ENCODE data around the gene EML4.

The EML4 gene

DNA sequence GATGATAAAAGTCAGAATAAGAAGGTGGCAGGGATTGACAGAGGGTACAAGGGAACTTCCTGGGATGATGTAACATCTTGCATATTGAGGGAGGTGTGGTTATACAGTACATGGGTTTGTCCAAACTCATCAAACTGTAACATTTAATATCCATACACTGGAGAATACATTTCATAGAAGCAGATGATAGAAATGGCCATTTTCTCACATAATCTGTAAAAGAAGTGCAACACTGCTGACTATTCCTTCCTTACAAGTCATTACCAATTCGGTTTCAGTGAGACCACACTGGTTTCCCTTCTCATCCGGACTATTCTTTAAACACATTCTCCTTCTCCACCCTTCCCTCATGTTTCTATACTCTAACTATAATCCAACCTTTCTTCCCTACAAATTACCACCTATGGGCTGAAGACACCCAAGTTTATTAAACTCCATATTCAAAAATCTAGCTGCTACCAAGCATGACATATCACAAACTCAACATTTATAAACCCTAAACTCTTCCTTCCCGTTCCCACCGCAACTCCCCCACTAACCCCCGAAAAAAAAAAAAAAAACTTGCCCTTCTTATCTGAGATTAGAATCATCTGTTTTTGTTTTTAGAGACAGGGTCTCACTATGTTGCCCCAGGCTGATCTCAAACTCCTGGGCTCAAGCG is 190.3 kb downstream of the EML4 start:
- Histone ChIP-seq H3K27ac (ENCODE audit: low read depth, low read length) (no peak overlapping the region), H3K9me3 (ENCODE audit: control insufficient read depth in 1 of 2, low read length in 2 of 2) (no peaks in the 10 kb centered on the region)

DNA sequence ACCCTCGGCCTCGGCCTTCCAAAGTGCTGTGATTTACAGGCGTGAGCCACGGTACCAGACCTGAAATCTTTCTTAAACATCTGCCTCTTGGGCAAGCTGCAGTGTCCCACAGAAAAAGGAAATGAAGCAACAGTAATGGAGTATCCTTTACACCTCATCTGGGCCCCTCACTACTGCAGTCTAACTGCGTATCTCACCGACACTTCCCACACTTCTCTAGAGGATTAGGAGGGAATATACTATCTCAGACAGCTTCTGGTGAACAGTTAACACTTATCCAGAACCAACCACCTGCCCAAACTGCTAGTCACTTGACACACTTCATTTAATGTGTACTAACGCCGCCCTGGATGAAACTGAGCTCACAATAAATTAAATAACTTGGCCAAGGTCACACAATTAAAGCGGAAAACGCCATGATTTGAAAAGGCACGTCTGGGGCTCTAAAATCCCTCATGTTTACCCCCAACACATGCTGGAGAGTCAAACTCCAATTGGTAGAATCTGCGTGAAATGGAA is 190.9 kb downstream of the EML4 start:
- Histone ChIP-seq H3K4me1 (ENCODE audit: control insufficient read depth in 1 of 2, insufficient read depth in 2 of 2, low read length in 2 of 2) (peaks cover 22 to 29% of the 10 kb centered on the region in 2 donors), H3K36me3 (ENCODE audit: control insufficient read depth in 1 of 2, insufficient read depth in 2 of 2, low read length in 2 of 2) (no peaks in the 10 kb centered on the region), H3K27ac (ENCODE audit: low read depth, low read length) (no peak overlapping the region), H3K9me3 (ENCODE audit: control insufficient read depth in 1 of 2, low read length in 2 of 2) (no peaks in the 10 kb centered on the region), H3K9ac (ENCODE audit: low read depth in 1 of 2, low read length in 2 of 2) (peak overlapping the region; percentile 82 to 91), H3K27me3 (ENCODE audit: control insufficient read depth in 1 of 2, insufficient read depth in 2 of 2, low read length in 2 of 2) (no peaks in the 10 kb centered on the region), H3K4me3 (ENCODE audit: low read depth in 1 of 2, low read length in 2 of 2) (peak overlapping the region; percentile 86 to 91)

More for the DNA sequence above, 190.3 kb downstream of the EML4 start:
- no peaks in the 10 kb centered on the region for H3K27me3 ChIP-seq (ENCODE audit: control insufficient read depth in 1 of 2, insufficient read depth in 2 of 2, low read length in 2 of 2)
- peak overlapping the region; percentile 86 to 91 for H3K4me3 ChIP-seq (ENCODE audit: low read depth in 1 of 2, low read length in 2 of 2)
- peaks cover 22 to 34% of the 10 kb centered on the region in 2 donors for H3K4me1 ChIP-seq (ENCODE audit: control insufficient read depth in 1 of 2, insufficient read depth in 2 of 2, low read length in 2 of 2)
- peak overlapping the region; percentile 82 to 91 for H3K9ac ChIP-seq (ENCODE audit: low read depth in 1 of 2, low read length in 2 of 2)
- no peaks in the 10 kb centered on the region for H3K36me3 ChIP-seq (ENCODE audit: control insufficient read depth in 1 of 2, insufficient read depth in 2 of 2, low read length in 2 of 2)

DNA sequence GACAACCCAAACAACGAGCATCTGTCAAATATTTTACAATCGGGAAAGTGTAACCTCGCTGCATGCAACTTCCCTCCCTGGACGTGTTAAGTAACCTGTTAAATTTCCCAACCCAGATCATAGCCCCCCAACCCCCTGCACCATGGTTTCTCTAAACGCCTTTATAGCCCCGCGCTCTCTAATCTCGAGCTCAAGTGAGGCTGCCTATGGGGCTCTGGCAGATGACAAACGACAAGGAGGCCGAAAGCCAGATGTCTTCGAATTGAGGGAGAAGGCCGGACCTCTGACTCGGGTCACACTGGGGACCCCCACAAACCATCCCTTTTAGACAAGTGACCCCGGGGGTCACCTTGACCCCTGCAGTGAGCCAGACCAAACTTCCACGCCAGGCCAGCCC is 191.3 kb downstream of the EML4 start:
- H3K9ac ChIP-seq (ENCODE audit: low read depth in 1 of 2, low read length in 2 of 2) = peak overlapping the region; percentile 82 to 91
- peak overlapping the region; percentile 95 for H3K27ac ChIP-seq (ENCODE audit: low read depth, low read length)
- H3K9me3 ChIP-seq (ENCODE audit: control insufficient read depth in 1 of 2, low read length in 2 of 2) = no peaks in the 10 kb centered on the region
- H3K36me3 ChIP-seq (ENCODE audit: control insufficient read depth in 1 of 2, insufficient read depth in 2 of 2, low read length in 2 of 2) = no peaks in the 10 kb centered on the region
- H3K4me3 ChIP-seq (ENCODE audit: low read depth in 1 of 2, low read length in 2 of 2) = peak overlapping the region; percentile 86 to 91
- H3K27me3 ChIP-seq (ENCODE audit: control insufficient read depth in 1 of 2, insufficient read depth in 2 of 2, low read length in 2 of 2) = no peaks in the 10 kb centered on the region
- peaks cover 22 to 26% of the 10 kb centered on the region in 2 donors for H3K4me1 ChIP-seq (ENCODE audit: control insufficient read depth in 1 of 2, insufficient read depth in 2 of 2, low read length in 2 of 2)

DNA sequence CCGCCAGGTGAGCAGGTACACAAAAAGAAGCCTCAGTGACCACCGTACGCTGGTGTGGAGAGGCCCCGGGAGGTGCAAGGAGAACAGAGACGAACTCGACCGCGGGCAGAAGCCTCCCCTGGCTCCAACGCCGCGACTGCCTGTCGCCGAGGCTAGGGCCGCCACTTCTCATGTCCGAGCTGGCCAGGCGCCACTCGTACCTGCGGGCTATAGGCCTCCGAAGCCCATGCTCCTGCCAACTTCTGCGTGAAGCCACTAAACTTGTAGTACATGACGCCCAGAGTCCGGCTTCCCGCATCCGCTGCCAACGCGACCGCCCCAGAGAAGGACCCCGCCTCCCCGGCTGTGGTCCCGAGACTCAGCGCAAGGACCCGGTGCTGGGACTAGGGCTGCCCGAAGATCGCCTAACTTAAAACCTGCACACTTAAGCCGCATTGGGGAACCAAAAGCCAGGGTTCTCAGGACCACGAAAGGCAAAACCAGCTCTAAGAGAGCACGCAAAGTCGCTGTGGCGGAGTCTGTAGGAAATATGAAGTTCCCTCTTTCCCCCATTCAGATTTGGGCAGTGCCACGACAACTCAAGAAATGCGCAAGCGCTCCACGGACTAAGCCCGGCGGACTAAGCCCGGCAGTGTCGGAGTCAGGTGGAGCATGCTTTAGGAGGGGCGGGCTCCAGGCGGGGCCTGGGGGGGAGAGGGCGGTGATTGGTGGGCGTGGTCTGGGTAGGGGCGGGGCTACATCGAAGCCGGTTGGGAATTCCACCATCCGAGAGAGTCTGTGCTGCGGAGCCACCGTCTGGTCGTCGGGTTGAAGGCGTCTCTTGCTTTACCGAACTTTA is 192.0 kb downstream of the EML4 start, which contains the start of gene COX7A2L:
COX7A2L (minus strand) TSS at position 328 of the 838 bp plus-strand sequence; CDS start at position 272, 56 bp downstream.
- Histone ChIP-seq H3K36me3 (ENCODE audit: control insufficient read depth in 1 of 2, insufficient read depth in 2 of 2, low read length in 2 of 2) (no peaks in the 10 kb centered on the region), H3K4me1 (ENCODE audit: control insufficient read depth in 1 of 2, insufficient read depth in 2 of 2, low read length in 2 of 2) (peaks cover 22 to 26% of the 10 kb centered on the region in 2 donors), H3K9ac (ENCODE audit: low read depth in 1 of 2, low read length in 2 of 2) (peak within 1 kb of the TSS; percentile 82 to 91), H3K27ac (ENCODE audit: low read depth, low read length) (peak within 1 kb of the TSS; percentile 95), H3K4me3 (ENCODE audit: low read depth in 1 of 2, low read length in 2 of 2) (peak within 1 kb of the TSS; percentile 86 to 91), H3K27me3 (ENCODE audit: control insufficient read depth in 1 of 2, insufficient read depth in 2 of 2, low read length in 2 of 2) (no peaks in the 10 kb centered on the region), H3K9me3 (ENCODE audit: control insufficient read depth in 1 of 2, low read length in 2 of 2) (no peaks in the 10 kb centered on the region)

DNA sequence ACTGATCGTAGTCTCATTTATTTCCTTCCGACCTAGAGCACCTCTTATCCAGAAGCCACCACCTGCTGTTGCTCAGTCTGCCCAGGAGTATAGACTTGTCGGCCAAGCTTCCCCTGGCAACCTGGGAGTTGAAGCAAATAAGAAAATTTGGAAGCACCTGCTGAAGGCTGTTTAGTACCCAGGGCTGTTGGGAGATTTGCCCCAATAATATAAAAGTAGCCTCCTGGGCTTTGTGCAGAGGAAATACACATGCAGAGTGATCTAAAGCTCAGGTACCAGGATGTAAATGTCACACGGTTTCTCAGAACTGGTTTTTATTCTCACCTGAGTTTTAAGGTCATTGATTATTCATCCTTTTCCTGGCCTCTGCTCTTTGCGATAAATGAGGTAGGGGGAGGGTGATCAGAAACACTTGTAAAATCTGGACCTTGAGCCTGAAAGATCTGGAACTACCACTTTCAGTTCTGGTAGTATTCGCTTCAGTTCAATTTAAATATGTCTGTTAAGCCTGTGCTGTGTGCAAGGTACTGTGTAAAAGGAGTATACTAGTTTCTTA is 192.7 kb downstream of the EML4 start:
- H3K9ac ChIP-seq (ENCODE audit: low read depth in 1 of 2, low read length in 2 of 2) = peak overlapping the region; percentile 34 to 91
- H3K36me3 ChIP-seq (ENCODE audit: control insufficient read depth in 1 of 2, insufficient read depth in 2 of 2, low read length in 2 of 2) = no peaks in the 10 kb centered on the region
- H3K9me3 ChIP-seq (ENCODE audit: control insufficient read depth in 1 of 2, low read length in 2 of 2) = no peaks in the 10 kb centered on the region
- peak overlapping the region; percentile 68 for H3K27ac ChIP-seq (ENCODE audit: low read depth, low read length)
- peak overlapping the region; percentile 63 to 78 for H3K4me3 ChIP-seq (ENCODE audit: low read depth in 1 of 2, low read length in 2 of 2)
- H3K27me3 ChIP-seq (ENCODE audit: control insufficient read depth in 1 of 2, insufficient read depth in 2 of 2, low read length in 2 of 2) = no peaks in the 10 kb centered on the region
- peaks cover 22 to 26% of the 10 kb centered on the region in 2 donors for H3K4me1 ChIP-seq (ENCODE audit: control insufficient read depth in 1 of 2, insufficient read depth in 2 of 2, low read length in 2 of 2)

DNA sequence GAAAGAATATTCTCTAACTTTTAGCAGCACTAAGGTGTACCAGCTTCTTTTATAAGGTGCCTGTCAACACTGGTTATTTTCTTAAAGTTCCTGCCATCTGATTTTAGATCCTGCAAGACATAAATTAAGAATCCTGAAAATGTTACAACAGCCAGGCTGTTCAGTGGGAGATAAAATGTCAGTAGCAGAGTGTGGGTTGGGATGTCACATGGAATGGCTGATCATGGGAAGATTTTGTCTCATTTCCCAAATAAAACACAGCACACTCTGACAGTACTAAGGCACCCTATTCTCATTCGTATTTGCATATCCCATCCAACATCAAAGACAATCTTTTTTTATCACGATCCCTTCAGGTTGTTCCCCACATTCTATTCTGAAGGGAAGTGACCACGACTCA is 194.3 kb downstream of the EML4 start:
- Histone ChIP-seq H3K9me3 (ENCODE audit: control insufficient read depth in 1 of 2, low read length in 2 of 2) (no peaks in the 10 kb centered on the region), H3K9ac (ENCODE audit: low read depth in 1 of 2, low read length in 2 of 2) (no peak overlapping the region), H3K4me3 (ENCODE audit: low read depth in 1 of 2, low read length in 2 of 2) (no peak overlapping the region), H3K4me1 (ENCODE audit: control insufficient read depth in 1 of 2, insufficient read depth in 2 of 2, low read length in 2 of 2) (peaks cover 24 to 29% of the 10 kb centered on the region in 2 donors), H3K27me3 (ENCODE audit: control insufficient read depth in 1 of 2, insufficient read depth in 2 of 2, low read length in 2 of 2) (no peaks in the 10 kb centered on the region), H3K27ac (ENCODE audit: low read depth, low read length) (no peak overlapping the region), H3K36me3 (ENCODE audit: control insufficient read depth in 1 of 2, insufficient read depth in 2 of 2, low read length in 2 of 2) (no peaks in the 10 kb centered on the region)

DNA sequence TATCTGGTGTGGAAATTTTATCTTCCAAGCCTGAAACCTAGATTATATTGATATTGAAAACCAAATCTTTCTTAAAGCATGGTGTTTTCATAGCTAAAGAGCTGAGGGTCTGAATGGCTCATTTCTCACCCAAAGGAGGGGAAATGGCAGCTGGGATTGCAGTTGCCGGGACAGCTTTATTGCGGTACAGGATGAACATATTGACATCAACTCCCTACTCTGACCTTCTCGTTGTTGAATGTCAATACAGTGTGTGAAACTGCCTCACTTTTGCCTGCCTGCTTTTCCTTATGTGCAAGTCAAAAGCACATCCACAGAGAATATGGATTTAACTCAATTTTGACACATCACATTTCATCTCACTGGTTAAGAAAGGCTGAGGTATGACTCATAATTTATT is 195.5 kb downstream of the EML4 start:
- Histone ChIP-seq H3K27ac (ENCODE audit: low read depth, low read length) (no peak overlapping the region), H3K36me3 (ENCODE audit: control insufficient read depth in 1 of 2, insufficient read depth in 2 of 2, low read length in 2 of 2) (no peaks in the 10 kb centered on the region), H3K4me3 (ENCODE audit: low read depth in 1 of 2, low read length in 2 of 2) (no peak overlapping the region), H3K27me3 (ENCODE audit: control insufficient read depth in 1 of 2, insufficient read depth in 2 of 2, low read length in 2 of 2) (no peaks in the 10 kb centered on the region), H3K9ac (ENCODE audit: low read depth in 1 of 2, low read length in 2 of 2) (no peak overlapping the region), H3K4me1 (ENCODE audit: control insufficient read depth in 1 of 2, insufficient read depth in 2 of 2, low read length in 2 of 2) (peaks cover 27 to 33% of the 10 kb centered on the region in 2 donors), H3K9me3 (ENCODE audit: control insufficient read depth in 1 of 2, low read length in 2 of 2) (no peaks in the 10 kb centered on the region)

DNA sequence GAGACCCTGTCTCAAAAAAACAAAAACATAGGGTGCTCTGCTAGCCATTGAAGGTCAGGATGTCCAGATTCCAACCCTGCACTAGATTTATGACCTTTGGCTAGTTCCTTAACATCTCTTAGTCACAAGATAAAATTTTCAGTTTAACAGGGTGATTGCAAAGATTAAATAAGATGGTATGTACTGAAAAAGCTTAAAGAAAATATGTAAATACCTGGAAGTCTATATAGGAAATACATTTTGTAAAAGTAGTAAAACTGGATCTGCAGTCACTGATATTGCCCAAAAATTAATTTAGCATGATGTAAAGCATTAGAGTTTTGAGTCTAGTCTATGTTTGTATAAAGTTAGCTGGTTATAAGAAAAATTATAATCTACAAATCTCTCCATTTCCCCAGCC is 197.3 kb downstream of the EML4 start:
- no peaks in the 10 kb centered on the region for H3K27me3 ChIP-seq (ENCODE audit: control insufficient read depth in 1 of 2, insufficient read depth in 2 of 2, low read length in 2 of 2)
- no peak overlapping the region for H3K9ac ChIP-seq (ENCODE audit: low read depth in 1 of 2, low read length in 2 of 2)
- H3K4me3 ChIP-seq (ENCODE audit: low read depth in 1 of 2, low read length in 2 of 2) = no peak overlapping the region
- no peak overlapping the region for H3K27ac ChIP-seq (ENCODE audit: low read depth, low read length)
- no peaks in the 10 kb centered on the region for H3K36me3 ChIP-seq (ENCODE audit: control insufficient read depth in 1 of 2, insufficient read depth in 2 of 2, low read length in 2 of 2)
- H3K4me1 ChIP-seq (ENCODE audit: control insufficient read depth in 1 of 2, insufficient read depth in 2 of 2, low read length in 2 of 2) = peaks cover 19 to 29% of the 10 kb centered on the region in 2 donors
- H3K9me3 ChIP-seq (ENCODE audit: control insufficient read depth in 1 of 2, low read length in 2 of 2) = no peaks in the 10 kb centered on the region

DNA sequence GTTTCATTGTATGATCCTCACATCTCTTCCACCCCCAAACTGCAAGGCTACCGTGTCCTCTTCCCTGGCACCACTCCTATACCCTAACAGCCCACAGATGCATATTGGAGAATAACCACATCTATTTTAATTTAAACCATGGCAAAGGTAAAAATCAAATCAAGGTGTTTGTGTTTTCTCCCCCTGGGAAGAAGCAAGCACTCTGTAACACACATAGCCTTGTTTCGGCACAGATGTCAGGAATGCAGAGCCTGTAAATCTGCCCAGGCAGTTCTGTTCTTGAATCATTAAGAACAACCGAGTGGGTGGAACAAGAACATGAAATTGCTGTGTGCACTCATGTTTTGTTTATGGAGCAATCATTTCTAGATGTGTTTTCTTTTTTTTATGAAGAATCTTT is 198.7 kb downstream of the EML4 start:
- Histone ChIP-seq H3K4me3 (ENCODE audit: low read depth in 1 of 2, low read length in 2 of 2) (no peak overlapping the region), H3K27ac (ENCODE audit: low read depth, low read length) (no peak overlapping the region)

More for the DNA sequence above, 198.7 kb downstream of the EML4 start:
- Histone ChIP-seq H3K9me3 (ENCODE audit: control insufficient read depth in 1 of 2, low read length in 2 of 2) (no peaks in the 10 kb centered on the region), H3K27me3 (ENCODE audit: control insufficient read depth in 1 of 2, insufficient read depth in 2 of 2, low read length in 2 of 2) (no peaks in the 10 kb centered on the region), H3K9ac (ENCODE audit: low read depth in 1 of 2, low read length in 2 of 2) (no peak overlapping the region), H3K4me1 (ENCODE audit: control insufficient read depth in 1 of 2, insufficient read depth in 2 of 2, low read length in 2 of 2) (peaks cover 25 to 31% of the 10 kb centered on the region in 2 donors), H3K36me3 (ENCODE audit: control insufficient read depth in 1 of 2, insufficient read depth in 2 of 2, low read length in 2 of 2) (no peaks in the 10 kb centered on the region)
